ENCODE results near the gene GRID2IP. TPM values are rescaled to one million over a fixed set of nuclear protein-coding genes. Genes with fewer than 3 reads are reported as not detected.

GRID2IP gene
- total and polyA plus RNA-seq, 2 of the 13 experiments (the other 11 are each of a cell fraction or from before 2014, with no cell fraction given): 0.03 TPM; not detected in 1

DNA sequence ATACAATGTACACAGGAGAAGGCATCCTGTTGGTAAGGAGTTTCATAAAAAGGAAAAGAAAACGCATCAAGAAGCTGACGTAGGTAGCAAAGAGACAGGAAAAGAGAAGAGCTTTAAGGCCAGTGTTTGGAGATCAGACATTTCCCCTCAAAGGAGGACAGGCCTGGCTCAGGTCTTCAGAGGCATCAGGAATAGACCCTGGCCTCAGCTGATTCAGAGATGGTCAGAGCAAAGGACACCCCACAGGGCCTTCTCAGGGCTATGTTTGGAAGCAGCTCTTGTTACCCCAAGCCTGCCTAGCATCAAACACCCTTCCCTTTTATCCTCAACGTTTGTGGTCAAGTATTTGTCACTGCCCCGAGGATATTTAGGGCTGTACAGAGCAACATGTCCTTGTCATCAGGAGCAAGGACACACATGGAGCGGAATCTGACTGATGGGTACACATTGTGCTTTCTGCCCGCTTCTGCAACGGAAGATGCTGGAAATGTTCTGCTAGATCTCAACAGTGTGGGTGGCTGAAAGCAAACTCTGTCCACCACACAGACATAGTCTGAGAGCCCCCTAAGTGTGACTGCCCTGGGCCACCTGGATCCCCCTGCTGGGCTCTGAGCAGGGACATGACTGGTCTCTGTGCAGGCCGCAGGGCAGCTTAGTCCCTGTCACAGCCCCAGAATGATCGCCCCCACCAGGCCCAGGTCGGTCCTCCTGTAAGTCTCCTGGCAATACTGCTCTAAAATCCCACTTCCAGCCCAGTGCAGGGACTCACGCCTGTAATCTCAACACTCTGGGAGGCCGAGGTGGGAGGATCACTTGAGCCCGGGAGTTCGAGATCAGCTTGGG lies 25.0 kb upstream of the GRID2IP start (continued):
- TF ChIP-seq FIP1L1 (IDR thresholded peaks at IDR 0.05; ENCODE audit: borderline replicate concordance, insufficient read depth, low read depth, low read length) (no peak), ZNF878 (CRISPR knock-in tag; IDR thresholded peaks at IDR 0.05) (0 out of 2 replicates have a peak, but pooled peaks have one; percentile 41), CCAR2 (optimal IDR thresholded peaks at IDR 0.05; ENCODE audit: low read depth, low read length) (no peak), IKZF5 (CRISPR knock-in tag; IDR thresholded peaks at IDR 0.05) (0 out of 2 replicates have a peak, but pooled peaks have one; percentile 19), THYN1 (CRISPR knock-in tag; IDR thresholded peaks at IDR 0.05; ENCODE audit: borderline replicate concordance, low read depth) (no peak), SALL1 (CRISPR knock-in tag; IDR thresholded peaks at IDR 0.05) (peak; percentile 20; the same call in 1 of the 2 replicates), ATF7 (IDR thresholded peaks at IDR 0.05) (no peak), ATF7 (CRISPR knock-in tag; IDR thresholded peaks at IDR 0.05) (no peak), ZNF772 (CRISPR knock-in tag; IDR thresholded peaks at IDR 0.05) (no peak), CC2D1A (CRISPR knock-in tag; IDR thresholded peaks at IDR 0.05) (no peak), POLR2AphosphoS5 (IDR thresholded peaks at IDR 0.05; ENCODE audit: low read depth, low read length) (0 out of 2 replicates have a peak, but pooled peaks have one; percentile 44), TGIF2 (CRISPR knock-in tag; IDR thresholded peaks at IDR 0.05) (no peak; the same call in 1 of the 2 replicates), KMT2B (CRISPR knock-in tag; IDR thresholded peaks at IDR 0.05) (no peak; the same call in 1 of the 2 replicates)
- TF ChIP-seq, protein P1, sequence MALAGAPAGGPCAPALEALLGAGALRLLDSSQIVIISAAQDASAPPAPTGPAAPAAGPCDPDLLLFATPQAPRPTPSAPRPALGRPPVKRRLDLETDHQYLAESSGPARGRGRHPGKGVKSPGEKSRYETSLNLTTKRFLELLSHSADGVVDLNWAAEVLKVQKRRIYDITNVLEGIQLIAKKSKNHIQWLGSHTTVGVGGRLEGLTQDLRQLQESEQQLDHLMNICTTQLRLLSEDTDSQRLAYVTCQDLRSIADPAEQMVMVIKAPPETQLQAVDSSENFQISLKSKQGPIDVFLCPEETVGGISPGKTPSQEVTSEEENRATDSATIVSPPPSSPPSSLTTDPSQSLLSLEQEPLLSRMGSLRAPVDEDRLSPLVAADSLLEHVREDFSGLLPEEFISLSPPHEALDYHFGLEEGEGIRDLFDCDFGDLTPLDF (CRISPR knock-in tag; IDR thresholded peaks at IDR 0.05): no peak
- TF ChIP-seq, protein P2, sequence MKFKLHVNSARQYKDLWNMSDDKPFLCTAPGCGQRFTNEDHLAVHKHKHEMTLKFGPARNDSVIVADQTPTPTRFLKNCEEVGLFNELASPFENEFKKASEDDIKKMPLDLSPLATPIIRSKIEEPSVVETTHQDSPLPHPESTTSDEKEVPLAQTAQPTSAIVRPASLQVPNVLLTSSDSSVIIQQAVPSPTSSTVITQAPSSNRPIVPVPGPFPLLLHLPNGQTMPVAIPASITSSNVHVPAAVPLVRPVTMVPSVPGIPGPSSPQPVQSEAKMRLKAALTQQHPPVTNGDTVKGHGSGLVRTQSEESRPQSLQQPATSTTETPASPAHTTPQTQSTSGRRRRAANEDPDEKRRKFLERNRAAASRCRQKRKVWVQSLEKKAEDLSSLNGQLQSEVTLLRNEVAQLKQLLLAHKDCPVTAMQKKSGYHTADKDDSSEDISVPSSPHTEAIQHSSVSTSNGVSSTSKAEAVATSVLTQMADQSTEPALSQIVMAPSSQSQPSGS (CRISPR knock-in tag; IDR thresholded peaks at IDR 0.05): no peak
- TF ChIP-seq, protein P3, sequence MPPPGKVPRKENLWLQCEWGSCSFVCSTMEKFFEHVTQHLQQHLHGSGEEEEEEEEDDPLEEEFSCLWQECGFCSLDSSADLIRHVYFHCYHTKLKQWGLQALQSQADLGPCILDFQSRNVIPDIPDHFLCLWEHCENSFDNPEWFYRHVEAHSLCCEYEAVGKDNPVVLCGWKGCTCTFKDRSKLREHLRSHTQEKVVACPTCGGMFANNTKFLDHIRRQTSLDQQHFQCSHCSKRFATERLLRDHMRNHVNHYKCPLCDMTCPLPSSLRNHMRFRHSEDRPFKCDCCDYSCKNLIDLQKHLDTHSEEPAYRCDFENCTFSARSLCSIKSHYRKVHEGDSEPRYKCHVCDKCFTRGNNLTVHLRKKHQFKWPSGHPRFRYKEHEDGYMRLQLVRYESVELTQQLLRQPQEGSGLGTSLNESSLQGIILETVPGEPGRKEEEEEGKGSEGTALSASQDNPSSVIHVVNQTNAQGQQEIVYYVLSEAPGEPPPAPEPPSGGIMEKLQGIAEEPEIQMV (CRISPR knock-in tag; IDR thresholded peaks at IDR 0.05; ENCODE audit: low read depth): no peak
- TF ChIP-seq, protein P4, sequence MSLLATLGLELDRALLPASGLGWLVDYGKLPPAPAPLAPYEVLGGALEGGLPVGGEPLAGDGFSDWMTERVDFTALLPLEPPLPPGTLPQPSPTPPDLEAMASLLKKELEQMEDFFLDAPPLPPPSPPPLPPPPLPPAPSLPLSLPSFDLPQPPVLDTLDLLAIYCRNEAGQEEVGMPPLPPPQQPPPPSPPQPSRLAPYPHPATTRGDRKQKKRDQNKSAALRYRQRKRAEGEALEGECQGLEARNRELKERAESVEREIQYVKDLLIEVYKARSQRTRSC (CRISPR knock-in tag; IDR thresholded peaks at IDR 0.05; ENCODE audit: low read depth): no peak
